Dendritic cell treated with granulocyte-macrophage colony-stimulating factor and Interleukin-4, amounts not matched to agents 40 ng/mL and 50 ng/mL, for 4 days (primary cell): ENCODE results near the gene SUMF2.
A peak's percentile ranks its signal among the peaks of the same experiment; 100 is the strongest.
"Not testable (repeated sequence)": the region's sequence is repeated elsewhere in the genome, so short reads cannot be mapped to it uniquely, and the experiment has no call there.

ENCODE experiments used
- H3K27ac Mint-ChIP-seq: one replicate; pipeline ENCODE4 v1.8.0; 2022; ENCODE audit warnings: mild to moderate bottlenecking, mixed read lengths
- H3K27me3 Mint-ChIP-seq: one replicate; pipeline ENCODE4 v1.8.0; 2022; ENCODE audit warnings: mild to moderate bottlenecking, mixed read lengths
- H3K36me3 Mint-ChIP-seq: one replicate; pipeline ENCODE4 v1.8.0; 2022; ENCODE audit warnings: low read depth, mixed read lengths
- H3K4me1 Mint-ChIP-seq: one replicate; pipeline ENCODE4 v1.8.0; 2022; ENCODE audit warnings: low read depth, mixed read lengths
- H3K4me3 Mint-ChIP-seq: one replicate; pipeline ENCODE4 v1.8.0; 2022; ENCODE audit warnings: mild to moderate bottlenecking, moderate library complexity, mixed read lengths
- H3K9me3 Mint-ChIP-seq: one replicate; pipeline ENCODE4 v1.8.0; 2022; ENCODE audit warnings: mixed read lengths
- intact Hi-C: fragments of 100-400 bp; cut with micrococcal nuclease; formaldehyde crosslinking; loops from one replicate; pipeline ENCODE4 v1.15.0; 2022

The SUMF2 gene

DNA sequence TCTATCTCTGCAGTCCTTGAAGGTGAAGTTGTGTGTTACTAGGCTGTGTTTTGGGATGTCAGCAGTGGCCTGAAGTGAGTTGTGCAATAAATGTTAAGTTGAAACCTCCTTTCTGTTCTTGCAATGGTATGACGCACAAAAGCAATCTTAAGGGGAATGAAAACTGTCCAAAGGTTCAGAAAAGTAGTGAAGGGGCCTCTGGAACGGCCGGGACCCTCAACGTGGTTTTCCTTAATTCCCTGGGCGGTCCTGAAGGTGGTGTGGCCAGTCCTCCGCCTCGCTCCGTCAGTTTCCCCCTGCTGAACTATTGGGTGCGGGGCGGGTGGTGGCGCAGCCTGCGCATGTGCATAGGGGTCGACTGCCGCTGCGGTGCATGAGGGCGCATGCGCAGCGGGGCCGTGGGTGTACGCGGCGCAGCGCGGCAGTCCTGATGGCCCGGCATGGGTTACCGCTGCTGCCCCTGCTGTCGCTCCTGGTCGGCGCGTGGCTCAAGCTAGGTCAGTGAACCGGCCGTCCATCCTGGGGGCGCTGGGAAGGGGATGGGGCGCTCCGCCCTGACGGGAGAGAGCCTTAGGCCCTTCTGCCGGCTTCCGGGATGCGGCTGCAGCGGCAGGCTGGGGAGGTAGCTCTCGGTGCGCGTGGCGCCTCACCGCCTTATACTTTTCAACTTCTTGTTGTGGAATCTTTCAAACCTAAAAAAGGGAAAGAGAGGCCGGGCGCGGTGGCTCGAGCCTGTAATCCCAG is at the start of gene SUMF2:
SUMF2 (plus strand) TSS at position 405 of the 744 bp plus-strand sequence; CDS start at position 431, 26 bp downstream.
- H3K9me3 Mint-ChIP-seq, result no peaks in the 10 kb centered on the region
- peak within 1 kb of the TSS; percentile 93 for H3K27ac Mint-ChIP-seq
- H3K27me3 Mint-ChIP-seq, result no peaks in the 10 kb centered on the region
- peaks cover 73% of the 10 kb centered on the region for H3K36me3 Mint-ChIP-seq
- peaks cover 23% of the 10 kb centered on the region for H3K4me1 Mint-ChIP-seq
- H3K4me3 Mint-ChIP-seq, result peak within 1 kb of the TSS; percentile 90
- intact Hi-C loops, result loop anchor here (1.0 to 2.0 kb wide), 2 partner anchors 13 to 43 kb away; partner anchors contain the start of genes CCT6A, CHCHD2 and PSPH

DNA sequence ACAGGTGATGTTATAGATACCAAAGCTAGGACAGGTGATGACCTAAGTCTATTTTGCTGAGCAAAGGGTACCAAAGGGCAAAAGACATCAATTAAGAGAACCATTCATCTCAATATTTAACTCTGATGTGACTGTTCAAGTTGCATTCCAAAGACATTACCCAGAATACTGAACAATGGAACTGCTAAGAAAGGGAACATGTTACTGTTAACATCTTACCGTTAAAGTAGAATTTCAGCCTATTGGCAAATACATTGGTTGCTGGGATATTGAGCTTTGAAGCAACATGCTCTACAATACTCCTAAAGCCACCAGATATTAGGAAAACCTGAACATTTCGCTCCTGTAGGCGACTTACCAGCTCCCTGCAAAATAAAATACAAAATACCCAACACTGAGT is 47.1 kb upstream of the SUMF2 start:
- H3K27me3 Mint-ChIP-seq, H3K9me3 Mint-ChIP-seq, H3K4me3 Mint-ChIP-seq, intact Hi-C loops, H3K27ac Mint-ChIP-seq, H3K4me1 Mint-ChIP-seq: not testable (repeated sequence)
- peaks cover 52% of the 10 kb centered on the region for H3K36me3 Mint-ChIP-seq

DNA sequence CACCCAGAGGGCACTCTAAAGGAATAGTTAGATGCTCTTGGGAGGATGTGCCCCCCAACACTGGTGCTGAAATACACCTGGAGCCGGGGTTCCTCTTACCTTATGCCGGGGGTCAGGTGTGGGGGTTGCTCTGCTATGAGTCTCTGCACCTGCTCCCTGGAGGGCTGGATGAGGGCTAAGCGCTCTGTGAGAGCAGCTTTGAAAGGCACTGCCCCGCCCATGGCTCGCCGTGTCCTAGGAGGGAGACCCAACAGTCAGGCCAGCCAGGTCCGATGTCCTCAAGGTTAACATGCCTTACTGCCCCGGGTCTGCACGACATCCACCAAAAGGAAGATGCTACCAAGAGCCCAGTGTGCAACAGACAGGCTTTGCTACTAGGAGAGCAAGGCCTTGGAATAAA is 44.6 kb upstream of the SUMF2 start:
- Mint-ChIP-seq H3K27me3 (no peaks in the 10 kb centered on the region), H3K4me1 (no peaks in the 10 kb centered on the region), H3K9me3 (no peaks in the 10 kb centered on the region), H3K27ac (no peak overlapping the region), H3K4me3 (no peak overlapping the region), H3K36me3 (peaks cover 42% of the 10 kb centered on the region)
- intact Hi-C loops, result no loop called here

DNA sequence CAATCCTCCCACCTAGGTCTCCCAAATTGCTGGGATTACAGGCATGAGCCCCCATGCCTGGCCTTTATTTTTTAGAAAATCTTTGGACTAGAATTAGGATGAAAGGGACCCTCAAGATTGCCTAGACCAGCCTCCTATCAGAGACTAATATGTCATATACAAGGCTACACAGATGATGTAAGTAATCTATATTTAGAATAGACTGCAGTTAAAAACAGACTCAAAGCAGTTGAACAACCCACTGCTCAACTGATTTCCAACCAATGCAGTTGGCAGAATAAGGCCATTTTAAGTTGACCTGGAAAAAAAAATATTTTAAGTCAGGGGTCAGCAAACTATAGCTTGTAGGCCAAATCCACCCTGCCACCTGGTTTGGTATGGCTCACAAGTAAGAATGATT is 40.6 kb upstream of the SUMF2 start:
- H3K36me3 Mint-ChIP-seq, result peaks cover 61% of the 10 kb centered on the region
- no peak overlapping the region for H3K4me3 Mint-ChIP-seq
- H3K27me3 Mint-ChIP-seq, result no peaks in the 10 kb centered on the region
- no peak overlapping the region for H3K27ac Mint-ChIP-seq
- intact Hi-C loops, result no loop called here
- no peaks in the 10 kb centered on the region for H3K9me3 Mint-ChIP-seq
- H3K4me1 Mint-ChIP-seq, result no peaks in the 10 kb centered on the region

DNA sequence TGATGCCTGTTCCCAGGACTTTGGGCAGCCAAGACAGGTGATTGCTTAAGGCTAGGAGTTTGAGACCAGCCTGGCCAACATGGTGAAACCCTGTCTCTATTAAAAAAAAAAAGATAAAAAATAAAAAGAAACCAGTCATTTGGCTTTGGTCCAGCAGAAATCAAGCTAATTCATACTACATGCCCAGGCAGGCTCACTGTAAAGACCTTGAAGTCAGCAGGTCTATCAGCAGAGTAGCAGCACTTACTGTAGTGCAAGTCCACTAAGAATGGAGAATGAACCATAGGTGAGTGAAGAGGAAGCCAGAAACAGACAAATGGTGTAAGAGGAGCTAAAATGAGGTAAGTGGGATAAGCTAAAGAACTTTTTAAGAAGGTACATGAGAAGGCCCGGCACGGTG is 37.5 kb upstream of the SUMF2 start:
- Mint-ChIP-seq H3K27me3 (no peaks in the 10 kb centered on the region), H3K4me3 (no peak overlapping the region), H3K9me3 (no peaks in the 10 kb centered on the region), H3K36me3 (peaks cover 66% of the 10 kb centered on the region), H3K4me1 (no peaks in the 10 kb centered on the region), H3K27ac (no peak overlapping the region)
- intact Hi-C loops, result no loop called here

DNA sequence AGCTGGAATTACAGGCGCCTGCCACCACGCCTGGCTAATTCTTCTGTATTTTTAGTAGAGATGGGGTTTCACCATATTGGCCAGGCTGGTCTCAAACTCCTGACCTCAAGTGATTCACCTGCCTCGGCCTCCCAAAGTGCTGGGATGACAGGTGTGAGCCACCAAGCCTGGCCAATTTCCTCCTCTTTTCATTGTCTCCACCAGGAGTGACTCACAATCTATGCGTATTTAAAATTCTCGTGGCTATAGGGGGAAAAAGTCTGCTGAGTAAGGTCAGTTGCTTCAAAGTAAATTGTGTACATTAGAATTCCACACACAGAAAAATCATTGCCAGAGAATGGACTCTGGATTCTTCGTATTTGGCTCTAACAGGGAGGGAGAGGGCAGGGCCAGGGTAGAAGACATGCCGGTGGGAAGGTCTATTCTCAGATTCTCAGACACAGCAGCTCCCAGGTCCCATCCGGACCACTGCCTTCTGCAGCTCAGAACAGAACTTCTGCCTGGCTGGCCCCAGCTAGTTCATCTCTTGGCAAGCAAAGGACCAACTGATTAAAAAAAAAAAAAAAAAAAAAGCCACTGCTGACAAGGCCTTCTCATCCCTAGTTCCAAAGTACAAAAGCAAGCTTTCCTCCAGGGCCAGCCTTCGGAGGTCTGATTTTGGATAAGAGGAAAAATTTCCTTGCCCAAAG is 35.0 kb upstream of the SUMF2 start:
- Mint-ChIP-seq H3K4me1 (peaks cover 12% of the 10 kb centered on the region), H3K27ac (no peak overlapping the region), H3K4me3 (no peak overlapping the region), H3K36me3 (peaks cover 62% of the 10 kb centered on the region), H3K9me3 (no peaks in the 10 kb centered on the region), H3K27me3 (no peaks in the 10 kb centered on the region)
- intact Hi-C loops, result no loop called here

DNA sequence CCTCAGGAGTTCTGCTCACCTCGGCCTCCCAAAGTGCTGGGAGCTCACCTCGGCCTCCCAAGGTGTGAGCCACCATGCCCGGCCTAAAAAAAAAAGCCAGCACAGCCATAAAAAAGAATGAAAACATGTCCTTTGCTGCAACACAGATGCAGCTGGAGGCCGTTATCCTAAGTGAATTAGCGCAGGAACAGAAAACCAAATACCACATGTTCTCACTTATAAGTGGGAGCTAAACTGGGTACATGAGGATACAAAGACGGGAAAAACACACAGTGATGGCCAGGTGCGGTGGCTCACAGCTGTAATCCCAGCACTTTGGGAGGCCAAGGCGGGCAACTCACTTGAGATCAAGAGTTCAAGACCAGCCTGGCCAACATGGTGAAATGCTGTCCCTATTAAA is 33.7 kb upstream of the SUMF2 start:
- H3K4me3 Mint-ChIP-seq, result no peak overlapping the region
- no peaks in the 10 kb centered on the region for H3K9me3 Mint-ChIP-seq
- H3K4me1 Mint-ChIP-seq, result peaks cover 12% of the 10 kb centered on the region
- H3K36me3 Mint-ChIP-seq, result peaks cover 60% of the 10 kb centered on the region
- no peak overlapping the region for H3K27ac Mint-ChIP-seq
- no peaks in the 10 kb centered on the region for H3K27me3 Mint-ChIP-seq
- intact Hi-C loops, result no loop called here

DNA sequence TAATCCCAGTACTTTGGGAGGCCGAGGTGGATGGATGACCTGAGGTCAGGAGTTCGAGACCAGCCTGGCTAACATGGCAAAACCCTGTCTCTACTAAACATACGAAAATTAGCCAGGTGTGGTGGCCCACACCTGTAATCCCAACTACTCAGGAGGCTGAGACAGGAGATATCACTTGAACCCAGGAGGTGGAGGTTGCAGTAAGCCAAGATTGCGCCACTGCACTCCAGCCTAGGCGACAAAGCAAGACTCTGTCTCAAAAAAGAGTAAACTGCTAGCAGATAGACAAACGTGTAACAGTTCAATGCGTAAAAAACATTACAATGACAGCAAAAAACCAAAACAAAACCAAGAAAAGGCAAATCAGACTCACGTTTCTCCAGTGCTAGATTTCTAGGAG is 32.5 kb upstream of the SUMF2 start:
- H3K27me3 Mint-ChIP-seq, H3K4me3 Mint-ChIP-seq: not testable (repeated sequence)
- H3K36me3 Mint-ChIP-seq, result peaks cover 51% of the 10 kb centered on the region

DNA sequence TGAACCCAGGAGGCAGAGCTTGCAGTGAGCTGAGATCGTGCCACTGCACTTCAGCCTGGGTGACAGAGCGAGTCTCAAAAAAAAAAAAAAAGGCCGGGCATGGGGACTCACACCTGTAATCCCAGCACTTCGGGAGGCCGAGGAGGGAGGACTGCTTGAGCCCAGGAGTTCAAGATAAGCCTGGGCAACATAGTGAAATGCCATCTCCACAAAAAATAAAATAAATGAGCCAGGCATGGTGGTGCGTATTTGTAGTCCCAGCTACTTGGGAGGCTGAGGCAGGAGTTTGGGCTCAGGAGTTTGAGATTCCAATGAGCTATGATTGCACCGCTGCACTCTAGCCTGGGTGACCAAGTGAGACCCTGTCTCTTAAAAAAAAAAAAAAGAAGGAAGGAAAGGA is 31.5 kb upstream of the SUMF2 start:
- Mint-ChIP-seq H3K36me3 (peaks cover 41% of the 10 kb centered on the region), H3K4me1 (peaks cover 12% of the 10 kb centered on the region)
- H3K9me3 Mint-ChIP-seq, H3K4me3 Mint-ChIP-seq, intact Hi-C loops, H3K27ac Mint-ChIP-seq, H3K27me3 Mint-ChIP-seq: not testable (repeated sequence)

More for the DNA sequence above, 32.5 kb upstream of the SUMF2 start:
- intact Hi-C loops, H3K9me3 Mint-ChIP-seq: not testable (repeated sequence)
- H3K4me1 Mint-ChIP-seq, result peaks cover 12% of the 10 kb centered on the region
- peak overlapping the region; percentile 31 for H3K27ac Mint-ChIP-seq

DNA sequence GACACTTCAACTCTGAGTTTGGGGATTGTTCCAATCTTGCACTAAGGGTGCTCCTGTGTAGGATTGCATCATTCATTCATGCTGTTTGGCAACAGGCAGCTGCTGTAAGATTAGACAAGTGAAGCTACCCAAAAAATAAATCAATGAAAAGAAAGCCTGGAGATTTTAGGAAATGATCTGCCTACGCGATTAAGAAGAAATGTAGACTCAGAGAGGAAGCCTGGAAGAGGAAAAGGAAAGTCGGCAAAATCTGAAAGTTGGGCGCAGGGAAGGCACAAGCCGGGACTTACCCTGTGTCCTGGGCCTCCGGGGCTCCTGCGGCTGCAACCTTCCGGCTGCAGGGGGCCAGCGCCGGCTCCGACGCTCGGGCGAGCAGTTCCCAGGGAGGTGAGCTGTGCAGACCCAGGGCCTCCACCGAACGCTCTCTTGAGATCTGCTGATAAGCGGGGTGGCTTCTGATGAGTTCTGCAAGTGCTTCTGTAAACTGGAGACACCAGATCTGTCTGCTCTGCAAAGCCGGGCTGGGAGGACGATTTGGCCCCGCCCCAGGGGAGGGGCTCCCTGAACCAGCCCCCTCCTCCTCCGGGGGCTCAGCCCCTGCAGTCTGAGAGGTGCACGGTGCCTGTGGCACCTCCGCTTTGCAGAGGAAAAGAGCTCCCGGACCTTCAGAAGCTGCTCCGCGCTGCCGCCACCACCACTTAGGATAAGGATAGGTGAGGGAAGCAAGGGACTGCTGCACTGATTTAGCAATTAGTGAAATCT is 30.2 kb upstream of the SUMF2 start:
- peak overlapping the region; percentile 90 for H3K4me3 Mint-ChIP-seq

DNA sequence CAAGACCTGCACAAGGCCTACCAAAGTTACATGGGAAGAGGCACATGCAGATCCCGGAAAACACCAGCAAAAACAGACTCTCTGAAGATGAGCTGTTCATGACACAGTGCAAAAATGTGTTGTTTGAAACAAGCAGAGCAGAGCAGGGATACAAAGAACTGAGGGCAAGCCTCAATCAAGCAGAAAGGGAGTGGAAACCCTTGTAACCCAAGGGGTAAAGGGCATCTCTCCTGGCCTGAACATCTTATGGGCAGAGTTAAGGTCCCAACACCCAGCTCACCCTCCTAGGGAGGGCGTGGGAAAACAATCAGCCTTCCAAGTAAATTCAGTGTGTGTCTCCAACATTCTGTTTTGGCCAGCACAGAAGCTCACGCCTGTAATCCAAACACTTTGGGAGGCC is 23.4 kb upstream of the SUMF2 start:
- H3K27me3 Mint-ChIP-seq, result no peaks in the 10 kb centered on the region
- intact Hi-C loops, result no loop called here
- no peaks in the 10 kb centered on the region for H3K4me1 Mint-ChIP-seq
- H3K9me3 Mint-ChIP-seq, result no peaks in the 10 kb centered on the region
- H3K4me3 Mint-ChIP-seq, result no peak overlapping the region
- H3K27ac Mint-ChIP-seq, result no peak overlapping the region
- peaks cover 20% of the 10 kb centered on the region for H3K36me3 Mint-ChIP-seq

More for the DNA sequence above, 30.2 kb upstream of the SUMF2 start:
- peak overlapping the region; percentile 78 for H3K27ac Mint-ChIP-seq
- intact Hi-C loops, result no loop called here
- H3K36me3 Mint-ChIP-seq, result peaks cover 39% of the 10 kb centered on the region
- no peaks in the 10 kb centered on the region for H3K27me3 Mint-ChIP-seq
- peaks cover 12% of the 10 kb centered on the region for H3K4me1 Mint-ChIP-seq
- no peaks in the 10 kb centered on the region for H3K9me3 Mint-ChIP-seq

DNA sequence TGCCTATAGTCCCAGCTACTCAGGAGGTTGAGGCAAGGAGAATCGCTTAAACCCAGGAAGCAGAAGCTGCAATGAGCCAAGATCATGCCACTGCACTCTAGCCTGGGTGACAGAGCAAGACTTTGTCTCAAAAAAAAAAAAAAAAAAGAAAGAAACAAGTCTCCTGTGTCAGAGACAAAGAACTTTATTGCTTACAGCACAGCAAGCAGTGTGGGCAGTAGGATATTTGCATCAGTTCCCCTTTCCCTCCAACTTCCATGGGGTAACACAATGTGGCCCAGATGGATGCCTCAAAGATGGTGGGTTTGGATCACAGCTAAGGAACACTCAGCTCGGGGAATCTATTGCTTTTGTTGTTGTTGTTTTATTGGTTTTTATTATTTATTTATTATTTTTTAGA is 18.3 kb upstream of the SUMF2 start:
- H3K9me3 Mint-ChIP-seq, H3K27ac Mint-ChIP-seq, H3K4me3 Mint-ChIP-seq, H3K27me3 Mint-ChIP-seq, intact Hi-C loops, H3K4me1 Mint-ChIP-seq: not testable (repeated sequence)
- H3K36me3 Mint-ChIP-seq, result peaks cover 20% of the 10 kb centered on the region

DNA sequence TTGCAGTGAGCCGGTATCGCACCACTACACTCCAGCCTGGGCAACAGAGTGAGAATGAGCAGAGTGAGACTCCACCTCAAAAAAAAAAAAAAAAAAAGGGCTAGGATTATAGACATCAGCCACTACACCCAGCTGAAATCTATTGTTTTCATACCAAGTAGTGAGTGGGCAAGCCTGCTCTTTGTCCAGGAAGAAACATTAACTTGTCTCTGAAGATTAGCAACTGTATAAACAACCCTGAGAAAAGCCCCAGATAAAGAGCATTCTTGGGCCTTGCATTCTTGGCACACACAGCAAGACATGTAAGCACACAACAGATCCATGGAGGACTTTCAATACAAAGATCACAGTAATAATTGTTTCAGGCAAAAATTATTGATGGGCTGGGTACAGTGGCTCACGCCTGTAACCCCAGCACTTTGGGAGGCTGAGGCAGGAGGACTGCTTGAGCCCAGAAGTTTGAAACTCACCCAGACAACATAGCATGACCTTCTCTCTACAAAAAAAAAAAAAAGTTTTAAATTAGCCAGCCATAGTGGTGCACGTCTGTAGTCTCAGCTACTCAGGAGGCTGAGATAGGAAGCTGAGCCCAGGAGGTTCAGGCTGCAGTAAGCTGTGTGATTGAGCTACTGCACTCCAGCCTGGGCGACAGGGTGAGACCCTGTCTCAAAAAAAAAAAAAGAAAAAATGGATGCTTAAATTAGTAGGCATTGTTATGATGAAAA is 17.2 kb upstream of the SUMF2 start:
- Mint-ChIP-seq H3K27me3 (no peaks in the 10 kb centered on the region), H3K4me1 (no peaks in the 10 kb centered on the region), H3K36me3 (peaks cover 21% of the 10 kb centered on the region), H3K4me3 (no peak overlapping the region), H3K9me3 (no peaks in the 10 kb centered on the region), H3K27ac (no peak overlapping the region)
- intact Hi-C loops, result no loop called here
